Muscle layer of duodenum (tissue), 2 donors: ENCODE results near the gene RAB11FIP2.

Experiments
- H3K27ac ChIP-seq: one replicate; pipeline ENCODE4 v1.7.0; 2013; ENCODE audit warnings: mild to moderate bottlenecking, low read length
- H3K27me3 ChIP-seq: one replicate; pipeline ENCODE4 v1.7.0; 2013; ENCODE audit warnings: low read depth, mild to moderate bottlenecking, control low read depth, low read length
- H3K36me3 ChIP-seq, 2 donors: one replicate each; pipeline ENCODE4 v1.7.0; 2013; ENCODE audit warnings: low read length in 2 of 2, control low read depth in 1 of 2, mild to moderate bottlenecking in 1 of 2; ENCODE audit not compliant: insufficient read depth in 2 of 2, control insufficient read depth in 1 of 2
- H3K4me1 ChIP-seq, 2 donors: one replicate each; pipeline ENCODE4 v1.7.0; 2013; ENCODE audit warnings: low read length in 2 of 2, mild to moderate bottlenecking in 2 of 2, control low read depth in 1 of 2, moderate library complexity in 1 of 2; ENCODE audit not compliant: insufficient read depth in 2 of 2, control insufficient read depth in 1 of 2
- H3K4me3 ChIP-seq, 2 donors: one replicate each; pipeline ENCODE4 v1.7.0; 2013; ENCODE audit warnings: low read length in 2 of 2, low read depth in 1 of 2, mild to moderate bottlenecking in 1 of 2
- H3K9me3 ChIP-seq, 2 donors: one replicate each; pipeline ENCODE4 v1.7.0; 2013; ENCODE audit warnings: low read length in 2 of 2, control low read depth in 1 of 2, mild to moderate bottlenecking in 1 of 2; ENCODE audit not compliant: control insufficient read depth in 1 of 2
- donor health status: healthy.

Gene RAB11FIP2

GRCh38 chr10:118052816-118053215 lies 6.1 kb upstream of the RAB11FIP2 start:
- no peaks in the 10 kb centered on the region for H3K27me3 ChIP-seq

GRCh38 chr10:118047880-118048279 lies 1.1 kb upstream of the RAB11FIP2 start:
- no peak overlapping the region for H3K4me3 ChIP-seq
- H3K27me3 ChIP-seq, result no peaks in the 10 kb centered on the region
- H3K4me1 ChIP-seq, result peaks cover 0 to 14% of the 10 kb centered on the region in 2 donors
- H3K36me3 ChIP-seq, result no peaks in the 10 kb centered on the region
- no peaks in the 10 kb centered on the region for H3K9me3 ChIP-seq
- H3K27ac ChIP-seq, result no peak overlapping the region

More at GRCh38 chr10:118052816-118053215, 6.1 kb upstream of the RAB11FIP2 start:
- Histone ChIP-seq H3K4me1 (no peaks in the 10 kb centered on the region), H3K4me3 (no peak overlapping the region), H3K9me3 (no peaks in the 10 kb centered on the region), H3K36me3 (no peaks in the 10 kb centered on the region), H3K27ac (no peak overlapping the region)

GRCh38 chr10:118047157-118047719 lies 497 bp upstream of the RAB11FIP2 start:
- Histone ChIP-seq H3K27me3 (no peaks in the 10 kb centered on the region), H3K4me1 (peaks cover 0 to 20% of the 10 kb centered on the region in 2 donors), H3K36me3 (no peaks in the 10 kb centered on the region), H3K9me3 (no peaks in the 10 kb centered on the region), H3K4me3 (peak overlapping the region; percentile 73 to 91), H3K27ac (peak overlapping the region; percentile 52)

GRCh38 chr10:118045837-118046394 lies 825 bp downstream of the RAB11FIP2 start:
- Histone ChIP-seq H3K9me3 (no peaks in the 10 kb centered on the region), H3K27me3 (no peaks in the 10 kb centered on the region), H3K4me3 (peak overlapping the region; percentile 80 to 91), H3K36me3 (no peaks in the 10 kb centered on the region), H3K27ac (peak overlapping the region; percentile 58), H3K4me1 (peaks cover 0 to 26% of the 10 kb centered on the region in 2 donors)

- Histone ChIP-seq H3K4me1 (peaks cover 0 to 26% of the 10 kb centered on the region in 2 donors), H3K27ac (peak overlapping the region; percentile 58)
Measured at GRCh38 chr10:118045158-118045836, 1.4 kb downstream of the RAB11FIP2 start.

GRCh38 chr10:118042827-118043242 lies 3.9 kb downstream of the RAB11FIP2 start:
- H3K9me3 ChIP-seq, result no peaks in the 10 kb centered on the region
- no peaks in the 10 kb centered on the region for H3K27me3 ChIP-seq
- peaks cover 0 to 26% of the 10 kb centered on the region in 2 donors for H3K4me1 ChIP-seq
- no peak overlapping the region for H3K27ac ChIP-seq
- no peaks in the 10 kb centered on the region for H3K36me3 ChIP-seq
- no peak overlapping the region for H3K4me3 ChIP-seq

More at GRCh38 chr10:118045158-118045836, 1.4 kb downstream of the RAB11FIP2 start:
- Histone ChIP-seq H3K36me3 (no peaks in the 10 kb centered on the region), H3K9me3 (no peaks in the 10 kb centered on the region), H3K4me3 (peak overlapping the region; percentile 80 to 91), H3K27me3 (no peaks in the 10 kb centered on the region)

GRCh38 chr10:118042336-118042735 lies 4.4 kb downstream of the RAB11FIP2 start:
- H3K4me1 ChIP-seq, result peaks cover 0 to 26% of the 10 kb centered on the region in 2 donors
- H3K27me3 ChIP-seq, result no peaks in the 10 kb centered on the region
- no peak overlapping the region for H3K27ac ChIP-seq
- H3K4me3 ChIP-seq, result no peak overlapping the region
- no peaks in the 10 kb centered on the region for H3K36me3 ChIP-seq
- H3K9me3 ChIP-seq, result no peaks in the 10 kb centered on the region

GRCh38 chr10:118041316-118041715 lies 5.4 kb downstream of the RAB11FIP2 start:
- Histone ChIP-seq H3K4me3 (no peak overlapping the region), H3K4me1 (peaks cover 0 to 26% of the 10 kb centered on the region in 2 donors), H3K9me3 (no peaks in the 10 kb centered on the region), H3K27ac (no peak overlapping the region), H3K36me3 (no peaks in the 10 kb centered on the region), H3K27me3 (no peaks in the 10 kb centered on the region)

- Histone ChIP-seq H3K4me3 (no peak overlapping the region), H3K4me1 (peaks cover 0 to 1% of the 10 kb centered on the region in 2 donors), H3K9me3 (no peaks in the 10 kb centered on the region), H3K27me3 (no peaks in the 10 kb centered on the region), H3K36me3 (peaks cover 4% of the 10 kb centered on the region in 2 donors), H3K27ac (no peak overlapping the region)
Measured at GRCh38 chr10:118036281-118036875, 10.4 kb downstream of the RAB11FIP2 start.

- no peak overlapping the region for H3K27ac ChIP-seq
Measured at GRCh38 chr10:118035354-118036005, 11.3 kb downstream of the RAB11FIP2 start.

GRCh38 chr10:118034791-118035261 lies 11.9 kb downstream of the RAB11FIP2 start:
- H3K4me1 ChIP-seq, result no peaks in the 10 kb centered on the region
- no peak overlapping the region for H3K4me3 ChIP-seq
- H3K9me3 ChIP-seq, result no peaks in the 10 kb centered on the region
- H3K27ac ChIP-seq, result no peak overlapping the region
- no peaks in the 10 kb centered on the region for H3K27me3 ChIP-seq
- H3K36me3 ChIP-seq, result peaks cover 4% of the 10 kb centered on the region in 2 donors

More at GRCh38 chr10:118035354-118036005, 11.3 kb downstream of the RAB11FIP2 start:
- Histone ChIP-seq H3K27me3 (no peaks in the 10 kb centered on the region), H3K36me3 (peaks cover 4% of the 10 kb centered on the region in 2 donors), H3K4me1 (no peaks in the 10 kb centered on the region), H3K9me3 (no peaks in the 10 kb centered on the region), H3K4me3 (no peak overlapping the region)
